D341Med (cell line): ENCODE data around the gene SFMBT2.

Experiments used
- DNase-seq: peaks from one replicate; pipeline ENCODE4 v3.0.0; 2012; ENCODE audit warnings: low spot score

SFMBT2 gene

GRCh38 chr10:7364474-7364873, 46.4 kb downstream of the SFMBT2 start:
- no peak for DNase-seq

GRCh38 chr10:7363700-7364099, 47.1 kb downstream of the SFMBT2 start:
- DNase-seq = no peak

GRCh38 chr10:7362471-7362870, 48.4 kb downstream of the SFMBT2 start:
- no peak for DNase-seq

GRCh38 chr10:7361316-7361715, 49.5 kb downstream of the SFMBT2 start:
- no peak for DNase-seq

GRCh38 chr10:7359954-7360353, 50.9 kb downstream of the SFMBT2 start:
- DNase-seq = no peak

- no peak for DNase-seq
These were observed 51.5 kb downstream of the SFMBT2 start for GRCh38 chr10:7359356-7359755.

GRCh38 chr10:7357193-7357592, 53.6 kb downstream of the SFMBT2 start:
- DNase-seq = no peak

GRCh38 chr10:7354330-7355047, 56.3 kb downstream of the SFMBT2 start:
- no peak for DNase-seq

GRCh38 chr10:7351894-7352293, 58.9 kb downstream of the SFMBT2 start:
- DNase-seq = no peak

GRCh38 chr10:7350541-7351195, 60.2 kb downstream of the SFMBT2 start:
- DNase-seq = no peak

- DNase-seq = no peak
These were observed 65.1 kb downstream of the SFMBT2 start for GRCh38 chr10:7345717-7346116.

- DNase-seq = no peak
These were observed 67.8 kb downstream of the SFMBT2 start for GRCh38 chr10:7343040-7343439.

GRCh38 chr10:7340179-7340874, 70.5 kb downstream of the SFMBT2 start:
- DNase-seq = no peak

- no peak for DNase-seq
These were observed 71.3 kb downstream of the SFMBT2 start for GRCh38 chr10:7339510-7339909.

- no peak for DNase-seq
These were observed 72.4 kb downstream of the SFMBT2 start for GRCh38 chr10:7338469-7338868.

GRCh38 chr10:7337431-7338171, 73.2 kb downstream of the SFMBT2 start:
- DNase-seq = no peak

GRCh38 chr10:7335977-7336376, 74.9 kb downstream of the SFMBT2 start:
- DNase-seq = no peak

- DNase-seq = no peak
These were observed 76.2 kb downstream of the SFMBT2 start for GRCh38 chr10:7334642-7334964.

GRCh38 chr10:7333961-7334641, 76.7 kb downstream of the SFMBT2 start:
- DNase-seq = no peak

GRCh38 chr10:7329219-7329618, 81.6 kb downstream of the SFMBT2 start:
- no peak for DNase-seq

GRCh38 chr10:7327885-7328284, 82.9 kb downstream of the SFMBT2 start:
- no peak for DNase-seq

- DNase-seq = no peak
These were observed 88.2 kb downstream of the SFMBT2 start for GRCh38 chr10:7322623-7323022.
